Right renal pelvis (tissue), 4 donors: Measurements from ENCODE around the gene OR5K4. TPM values are rescaled to one million over a fixed set of nuclear protein-coding genes. Genes with fewer than 3 reads are reported as not detected.

Experiments
- DNase-seq, 4 donors: peaks; one replicate each; pipeline ENCODE4 v3.0.0-alpha.2; 2013; ENCODE audit warnings: low read depth in 4 of 4, low spot score in 3 of 4, missing footprints in 1 of 4
- polyA plus RNA-seq, 4 donors: library from polyadenylated mRNA; unstranded; fragments of 120-200 nt; gene quantifications; one replicate each; pipeline ENCODE4 v1.2.1, GENCODE V29; 2013; ENCODE audit not compliant: insufficient read length in 4 of 4

The OR5K4 gene, protein sequence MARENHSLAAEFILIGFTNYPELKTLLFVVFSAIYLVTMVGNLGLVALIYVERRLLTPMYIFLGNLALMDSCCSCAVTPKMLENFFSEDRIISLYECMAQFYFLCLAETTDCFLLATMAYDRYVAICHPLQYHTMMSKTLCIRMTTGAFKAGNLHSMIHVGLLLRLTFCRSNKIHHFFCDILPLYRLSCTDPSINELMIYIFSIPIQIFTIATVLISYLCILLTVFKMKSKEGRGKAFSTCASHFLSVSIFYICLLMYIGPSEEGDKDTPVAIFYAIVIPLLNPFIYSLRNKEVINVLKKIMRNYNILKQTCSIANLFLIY
- not detected for polyA plus RNA-seq

GRCh38 chr3:98353554-98353953 is at the start of gene OR5K4:
TSS of gene OR5K4 (plus strand) at chr3:98353854. CDS start at chr3:98353854, 0 bp downstream.
- DNase-seq, result no peak

DNA sequence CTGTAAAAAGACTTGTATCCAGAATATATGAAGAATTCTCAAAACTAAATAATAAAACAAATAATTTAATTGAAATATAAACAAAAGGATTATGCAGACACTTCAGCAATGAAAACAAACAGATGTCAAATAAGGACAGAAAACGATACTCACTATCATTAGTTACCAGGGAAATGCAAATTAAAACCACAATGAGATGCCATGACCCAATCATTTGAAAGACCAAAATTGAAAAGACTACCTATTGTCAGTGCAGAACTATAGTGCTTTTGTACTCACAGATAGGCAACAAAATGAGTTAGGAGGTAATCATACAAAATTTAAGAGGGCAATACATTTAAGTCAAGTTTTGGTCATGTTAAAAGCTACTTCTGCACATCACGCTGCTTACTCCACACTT is 31.6 kb upstream of the OR5K4 start:
- DNase-seq, result no peak

DNA sequence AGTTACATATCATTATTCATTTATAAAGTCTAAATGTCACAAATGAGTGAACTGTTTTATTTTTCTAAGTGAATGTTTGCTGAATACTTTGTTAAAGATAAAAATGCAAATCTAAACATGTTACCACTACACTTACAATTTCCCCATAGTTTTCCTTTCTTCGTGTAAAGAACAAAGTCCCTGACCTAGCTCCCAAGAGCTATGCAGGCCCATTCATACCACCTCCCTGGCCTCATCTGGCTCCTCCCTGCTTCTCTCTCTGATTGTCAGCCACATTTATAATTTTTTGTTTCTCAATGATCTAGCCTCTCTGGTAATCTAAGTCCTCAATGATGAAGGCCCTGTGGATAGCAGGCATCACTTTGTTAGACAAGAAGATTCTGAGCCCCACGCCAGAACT is 31.0 kb upstream of the OR5K4 start:
- no peak for DNase-seq

GRCh38 chr3:98323425-98323824 is 30.2 kb upstream of the OR5K4 start:
- DNase-seq, result no peak

DNA sequence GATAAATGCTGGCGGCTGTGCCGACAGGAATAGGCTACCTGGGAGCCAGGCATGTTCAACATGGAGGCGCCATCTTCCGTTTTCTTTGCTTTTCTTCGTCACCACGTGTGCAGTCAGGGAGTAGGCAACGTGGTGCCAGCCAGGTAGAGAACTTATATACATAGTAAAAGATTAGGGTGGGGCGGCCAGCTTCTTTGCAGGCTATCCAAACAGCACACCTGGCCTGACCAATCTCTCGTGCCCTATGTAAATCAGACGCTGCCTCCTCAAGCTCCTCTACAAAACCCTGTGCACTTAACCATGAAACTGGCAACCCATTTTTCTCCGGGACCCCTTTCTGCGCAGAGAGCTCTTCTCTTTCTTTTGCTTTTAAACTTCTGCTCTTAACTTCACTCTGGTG is 28.6 kb upstream of the OR5K4 start:
- no peak for DNase-seq

- no peak for DNase-seq
These were observed 27.4 kb upstream of the OR5K4 start for GRCh38 chr3:98326105-98326893.

DNA sequence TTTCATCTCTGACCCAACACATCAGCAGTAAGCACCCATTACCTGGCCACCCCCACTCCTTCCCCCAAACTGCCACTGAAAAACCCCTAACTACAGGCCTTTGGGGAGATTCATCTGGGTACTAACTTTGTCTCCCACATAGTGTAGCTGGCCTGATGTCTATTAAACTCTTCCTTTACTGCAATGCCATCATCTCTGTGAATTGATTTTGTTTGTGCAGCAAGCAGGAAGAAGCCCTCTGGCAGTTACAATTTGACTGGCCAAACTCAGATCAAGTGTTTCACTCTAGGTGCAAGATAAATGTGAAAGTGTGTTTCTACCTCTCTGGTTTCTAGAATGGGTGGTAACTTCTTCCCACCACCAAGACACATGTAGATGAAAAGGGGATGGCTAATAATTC is 26.7 kb upstream of the OR5K4 start:
- DNase-seq, result no peak

- DNase-seq, result no peak
These were observed 24.7 kb upstream of the OR5K4 start for GRCh38 chr3:98328933-98329332.

GRCh38 chr3:98329392-98330124 is 24.1 kb upstream of the OR5K4 start:
- DNase-seq, result peak; percentile 10 to 23 (median 18)

DNA sequence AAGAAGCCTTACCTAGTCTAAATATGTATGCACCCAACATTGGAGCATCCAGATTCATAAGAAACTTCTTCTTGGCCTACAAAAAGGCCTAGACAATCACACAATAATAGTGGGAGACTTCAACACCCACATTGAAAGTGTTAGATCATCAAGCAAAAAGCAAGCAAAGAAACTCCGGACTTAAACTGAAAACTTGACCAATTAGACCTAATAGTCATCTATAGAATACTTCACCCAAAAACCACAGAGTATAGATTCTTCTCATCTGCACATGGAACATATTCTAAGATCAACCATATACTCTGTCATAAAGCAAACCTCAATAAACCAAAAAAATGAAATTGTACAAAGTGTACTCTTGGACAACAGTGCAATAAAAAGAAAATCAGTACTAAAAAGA is 22.3 kb upstream of the OR5K4 start:
- DNase-seq, result no peak

GRCh38 chr3:98333989-98334606 is 19.6 kb upstream of the OR5K4 start:
- no peak for DNase-seq

- DNase-seq, result no peak
These were observed 14.6 kb upstream of the OR5K4 start for GRCh38 chr3:98339031-98339430.

GRCh38 chr3:98341758-98342157 is 11.9 kb upstream of the OR5K4 start:
- DNase-seq, result no peak

DNA sequence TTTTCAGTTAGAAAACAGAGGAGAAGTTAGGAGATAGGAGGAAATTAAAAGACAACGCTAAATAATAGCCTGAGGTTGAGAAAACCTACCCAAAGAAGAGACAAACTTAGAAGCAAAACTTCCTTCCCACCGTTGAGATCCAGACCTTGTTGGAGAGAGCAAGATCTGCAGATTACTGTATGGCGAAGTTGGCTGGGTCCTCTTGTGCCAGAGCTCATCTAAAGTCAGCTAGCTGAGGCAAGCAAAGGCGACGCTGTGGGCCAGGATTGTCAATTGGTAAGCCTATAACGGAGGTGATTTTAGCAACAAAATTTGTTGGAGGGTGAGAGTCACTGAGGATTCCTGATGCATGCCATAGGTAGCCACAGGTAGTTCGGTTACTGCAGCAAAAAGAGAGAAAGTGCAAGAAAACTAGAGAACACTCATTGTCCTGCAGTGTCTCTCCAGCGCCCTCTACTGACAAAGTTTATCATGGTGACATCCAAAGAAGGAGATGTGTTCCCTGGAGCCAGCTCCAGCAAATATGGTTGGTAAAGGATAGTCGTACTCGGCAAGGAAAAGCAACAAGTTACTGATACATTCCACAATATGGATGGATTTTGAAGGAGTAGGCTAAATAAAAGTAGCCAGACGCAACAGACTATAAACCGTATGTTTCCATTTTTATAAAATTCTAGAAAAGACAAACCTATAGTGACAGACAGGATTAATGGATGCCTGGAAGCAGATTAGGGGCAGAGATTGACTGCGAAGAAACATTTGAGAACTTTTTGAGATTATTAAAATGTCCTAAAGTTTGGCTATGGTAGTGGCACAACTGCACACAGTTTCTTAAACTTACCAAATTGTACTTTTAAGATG is 9.8 kb upstream of the OR5K4 start:
- peak; percentile 6 to 23 (median 13) for DNase-seq

DNA sequence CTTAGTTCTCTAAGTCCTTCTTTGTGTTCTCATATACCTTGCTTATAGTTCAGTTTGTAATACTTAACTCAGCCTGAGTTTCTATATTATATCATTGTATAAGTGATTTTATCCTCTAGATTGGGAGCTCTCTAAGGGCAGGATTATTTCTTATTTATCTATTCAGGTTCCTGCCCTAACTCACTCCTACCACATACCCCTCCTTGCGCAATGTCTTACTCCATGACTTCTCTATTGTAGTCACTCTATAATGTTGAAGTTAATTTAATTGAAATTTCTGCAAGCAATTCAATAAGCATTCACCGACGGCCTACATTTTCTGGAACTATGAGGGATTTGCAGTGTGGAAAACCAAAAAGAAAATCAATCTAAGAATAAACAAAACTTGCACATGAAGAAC is 3.6 kb upstream of the OR5K4 start:
- DNase-seq, result no peak

DNA sequence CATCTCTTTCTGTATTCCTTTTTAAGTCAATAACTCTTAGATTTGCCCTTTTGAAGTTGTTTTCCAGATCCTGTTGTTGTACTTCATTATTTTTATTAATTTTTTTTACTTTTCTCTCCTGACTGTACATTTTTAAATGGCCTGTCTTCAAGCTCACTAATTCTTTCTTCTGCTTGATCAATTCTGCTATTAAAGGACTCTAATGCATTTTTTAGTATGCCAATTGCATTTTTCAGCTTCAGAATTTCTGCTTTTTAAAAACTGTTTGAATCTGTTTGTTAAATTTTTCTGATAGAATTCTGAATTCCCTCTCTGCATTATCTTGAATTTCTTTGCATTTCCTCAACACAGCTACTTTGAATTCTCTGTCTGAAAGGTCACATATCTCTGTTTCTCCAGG is 5.6 kb downstream of the OR5K4 start:
- DNase-seq, result no peak

DNA sequence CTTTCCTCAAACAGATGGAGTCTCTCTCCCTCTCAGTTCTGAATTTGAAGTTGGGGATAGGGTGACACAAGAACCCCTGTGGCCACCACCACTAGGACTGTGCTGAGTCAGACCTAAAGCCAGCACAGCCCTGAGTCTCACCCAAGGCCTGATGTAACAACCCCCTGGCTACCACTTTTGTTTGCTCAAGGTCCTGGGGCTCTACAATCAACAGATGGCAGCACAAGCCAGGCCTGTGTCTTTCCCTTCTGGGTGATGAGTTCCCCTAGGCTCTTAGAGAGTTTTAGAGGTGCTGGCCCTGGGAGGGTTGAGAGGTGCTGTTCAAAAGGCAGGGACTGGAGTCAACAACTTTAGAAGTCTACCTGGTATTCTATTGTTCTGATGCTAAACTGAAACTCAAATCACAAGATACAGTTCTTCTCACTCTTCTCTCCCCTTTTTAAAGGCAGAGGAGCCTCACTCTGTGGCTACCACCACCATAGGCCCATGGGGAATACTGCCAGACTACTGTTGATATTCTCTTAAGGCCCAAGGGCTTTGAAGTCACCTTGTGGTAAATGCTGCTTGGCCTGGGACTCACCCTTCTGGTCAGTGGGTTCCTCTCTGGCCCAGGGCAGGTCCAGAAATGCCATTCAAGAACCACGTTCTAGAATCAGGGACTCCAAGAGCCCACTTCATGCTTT is 6.5 kb downstream of the OR5K4 start:
- DNase-seq, result no peak

GRCh38 chr3:98360681-98361080 is 7.0 kb downstream of the OR5K4 start:
- no peak for DNase-seq

DNA sequence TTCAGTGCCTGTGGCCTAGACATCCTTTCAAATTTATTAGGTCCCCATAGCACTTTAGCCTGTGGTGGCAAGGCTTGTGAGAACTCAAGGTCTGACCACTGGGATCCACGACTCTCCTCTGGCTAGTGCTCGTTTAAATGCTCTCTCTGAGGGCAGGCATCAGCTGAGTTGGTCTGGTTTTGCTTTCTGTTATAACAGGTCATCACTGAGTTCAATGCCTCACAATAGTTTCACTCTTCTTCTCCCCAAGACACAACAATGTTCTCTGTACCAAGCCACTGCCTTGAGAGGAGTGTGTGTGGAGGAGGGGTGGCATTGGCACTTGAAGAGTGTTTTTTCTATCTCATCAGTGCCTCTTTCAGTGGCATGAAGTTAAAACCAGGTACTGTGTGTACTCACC is 7.6 kb downstream of the OR5K4 start:
- DNase-seq, result no peak
